H9 (cell line): Measurements from ENCODE around the gene DPYSL3. TPM values are rescaled to one million over a fixed set of nuclear protein-coding genes. Genes with fewer than 3 reads are reported as not detected.

Experiments used
- DNase-seq: peaks from one replicate; pipeline ENCODE4 v3.0.0-alpha.2; 2017
- H2AFZ ChIP-seq: one replicate; pipeline ENCODE4 v1.6.1; 2013; ENCODE audit warnings: mild to moderate bottlenecking, low read length, control low read depth, moderate library complexity
- H2AK5ac ChIP-seq: 2 replicates; pipeline ENCODE4 v1.6.1; 2013; ENCODE audit warnings: low read length, control low read depth, mixed read lengths; ENCODE audit not compliant: insufficient read length
- H2BK120ac ChIP-seq: one replicate; pipeline ENCODE4 v1.6.1; 2013; ENCODE audit warnings: low read depth, mild to moderate bottlenecking, low read length, control low read depth, inconsistent platforms; ENCODE audit not compliant: poor library complexity, severe bottlenecking
- H2BK12ac ChIP-seq: 2 replicates; pipeline ENCODE4 v1.6.1; 2013; ENCODE audit warnings: low read length, control low read depth, mixed read lengths, low read depth; ENCODE audit not compliant: insufficient read length
- H2BK15ac ChIP-seq: 2 replicates; pipeline ENCODE4 v1.6.1; 2013; ENCODE audit warnings: low read depth, low read length, control low read depth
- H2BK20ac ChIP-seq: one replicate; pipeline ENCODE4 v1.6.1; 2013; ENCODE audit warnings: low read depth, mild to moderate bottlenecking, low read length, control low read depth, inconsistent platforms; ENCODE audit not compliant: poor library complexity, severe bottlenecking
- H2BK5ac ChIP-seq: 2 replicates; pipeline ENCODE4 v1.6.1; 2013; ENCODE audit warnings: low read length, control low read depth, mixed read lengths; ENCODE audit not compliant: insufficient read length
- H3K14ac ChIP-seq: 2 replicates; pipeline ENCODE4 v1.6.1; 2013; ENCODE audit warnings: low read length, control low read depth; ENCODE audit not compliant: insufficient read depth
- H3K18ac ChIP-seq: 2 replicates; pipeline ENCODE4 v1.6.1; 2013; ENCODE audit warnings: low read depth, mild to moderate bottlenecking, mixed read lengths, low read length, control low read depth; ENCODE audit not compliant: insufficient read length
- H3K23ac ChIP-seq: 2 replicates; pipeline ENCODE4 v1.6.1; 2013; ENCODE audit warnings: low read length, control low read depth, mixed read lengths, low read depth; ENCODE audit not compliant: insufficient read length
- H3K23me2 ChIP-seq: 2 replicates; pipeline ENCODE4 v1.6.1; 2013; ENCODE audit warnings: low read depth, mild to moderate bottlenecking, mixed read lengths, low read length, control low read depth; ENCODE audit not compliant: insufficient read length, poor library complexity, severe bottlenecking
- H3K27ac ChIP-seq: 2 replicates; pipeline ENCODE4 v1.5.1; 2013; ENCODE audit warnings: low read length, control low read depth, mixed read lengths, low read depth; ENCODE audit not compliant: insufficient read length
- H3K27me3 ChIP-seq: 2 replicates; pipeline ENCODE4 v1.6.1; 2013; ENCODE audit warnings: low read length, control low read depth, inconsistent platforms; ENCODE audit not compliant: insufficient read depth
- H3K4ac ChIP-seq: 2 replicates; pipeline ENCODE4 v1.6.1; 2013; ENCODE audit warnings: low read depth, mild to moderate bottlenecking, control low read depth, inconsistent platforms, low read length, moderate library complexity
- H3K4me1 ChIP-seq: 2 replicates; pipeline ENCODE4 v1.6.1; 2013; ENCODE audit warnings: low read length, control low read depth, inconsistent platforms; ENCODE audit not compliant: insufficient read depth
- H3K4me2 ChIP-seq: 2 replicates; pipeline ENCODE4 v1.6.1; 2013; ENCODE audit warnings: low read length, control low read depth, mixed read lengths; ENCODE audit not compliant: insufficient read length, insufficient read depth
- H3K56ac ChIP-seq: 2 replicates; pipeline ENCODE4 v1.6.1; 2013; ENCODE audit warnings: low read depth, mild to moderate bottlenecking, mixed read lengths, low read length, control low read depth; ENCODE audit not compliant: insufficient read length
- H3K79me1 ChIP-seq: 2 replicates; pipeline ENCODE4 v1.6.1; 2013; ENCODE audit warnings: low read depth, mild to moderate bottlenecking, moderate library complexity, low read length, control low read depth, inconsistent platforms; ENCODE audit not compliant: insufficient read depth, poor library complexity, severe bottlenecking
- H3K79me2 ChIP-seq: 2 replicates; pipeline ENCODE4 v1.6.1; 2013; ENCODE audit warnings: low read length, control low read depth, inconsistent platforms; ENCODE audit not compliant: insufficient read depth
- H3K9ac ChIP-seq: 2 replicates; pipeline ENCODE4 v1.6.1; 2013; ENCODE audit warnings: low read length, control low read depth, mixed read lengths; ENCODE audit not compliant: insufficient read length; ENCODE audit errors: extremely low read depth
- H3K9me3 ChIP-seq: one replicate; pipeline ENCODE4 v1.6.1; 2013; ENCODE audit warnings: low read depth, low read length, inconsistent platforms; ENCODE audit not compliant: control insufficient read depth
- H3T11ph ChIP-seq: one replicate; pipeline ENCODE4 v1.6.1; 2013; ENCODE audit warnings: mild to moderate bottlenecking, low read length, control low read depth, inconsistent platforms
- H4K20me1 ChIP-seq: one replicate; pipeline ENCODE4 v1.6.1; 2013; ENCODE audit not compliant: control insufficient read depth, insufficient read length, insufficient read depth
- H4K5ac ChIP-seq: 2 replicates; pipeline ENCODE4 v1.6.1; 2013; ENCODE audit warnings: low read depth, mild to moderate bottlenecking, mixed read lengths, low read length, control low read depth; ENCODE audit not compliant: insufficient read length
- H4K8ac ChIP-seq: replicated peaks from 2 replicates; pipeline ENCODE4 v1.6.1; 2013; ENCODE audit warnings: low read length, control low read depth, mixed read lengths, low read depth; ENCODE audit not compliant: insufficient read length
- H4K91ac ChIP-seq: 2 replicates; pipeline ENCODE4 v1.6.1; 2013; ENCODE audit warnings: low read depth, mild to moderate bottlenecking, moderate library complexity, mixed read lengths, low read length, control low read depth; ENCODE audit not compliant: insufficient read length
- H3K27ac Mint-ChIP-seq, 3 experiments: 2 replicates in 2 of 3; 3 replicates in 1 of 3; pipeline ENCODE4 v1.8.0; 2020 to 2021; ENCODE audit warnings: mixed read lengths in 3 of 3, mild to moderate bottlenecking in 1 of 3, moderate library complexity in 1 of 3
- H3K27me3 Mint-ChIP-seq: 2 replicates; pipeline ENCODE4 v1.8.0; 2021; ENCODE audit warnings: low read depth, mild to moderate bottlenecking, moderate library complexity, mixed read lengths
- H3K36me3 Mint-ChIP-seq, 3 experiments: 2 replicates in 2 of 3; 3 replicates in 1 of 3; pipeline ENCODE4 v1.8.0; 2020 to 2021; ENCODE audit warnings: low read depth in 3 of 3, mixed read lengths in 3 of 3; ENCODE audit not compliant: insufficient read depth in 1 of 3
- H3K4me1 Mint-ChIP-seq, 2 experiments: 2 replicates each; pipeline ENCODE4 v1.8.0; 2020; ENCODE audit warnings: mixed read lengths in 2 of 2
- H3K4me3 Mint-ChIP-seq, 2 experiments: 2 replicates in 1 of 2; 3 replicates in 1 of 2; pipeline ENCODE4 v1.8.0; 2020 to 2021; ENCODE audit warnings: mild to moderate bottlenecking in 2 of 2, mixed read lengths in 2 of 2, moderate library complexity in 1 of 2
- H3K9me3 Mint-ChIP-seq, 2 experiments: 2 replicates in 1 of 2; 3 replicates in 1 of 2; pipeline ENCODE4 v1.8.0; 2020; ENCODE audit warnings: mild to moderate bottlenecking in 2 of 2, mixed read lengths in 2 of 2, moderate library complexity in 1 of 2
- WGBS: extraction: QIAGEN DNeasy Blood & Tissue Kit; methylation state at CpG from one replicate; pipeline ENCODE4 v1.1.7; 2013; ENCODE audit warnings: missing lambda C conversion rate, low lambda C conversion rate, mixed read lengths; ENCODE audit not compliant: insufficient read length; ENCODE audit errors: extremely low coverage; 5-methylcytosine and 5-hydroxymethylcytosine counted together
- total RNA-seq: library from RNA; stranded (reverse); gene quantifications from 2 replicates; pipeline ENCODE4 v1.2.1, GENCODE V29; 2021
- TF ChIP-seq, protein P1 (sequence below): fragments of 200-600 bp; sonication (generic); conservative IDR thresholded peaks from 3 replicates; pipeline ENCODE4 v1.8.0; 2021; ENCODE audit warnings: antibody characterized with exemption, mild to moderate bottlenecking

Gene DPYSL3
- total RNA-seq, 1 experiment from 2014 or later: 515 TPM

GRCh38 chr5:147391781-147392180, 118.1 kb downstream of the DPYSL3 start:
- Histone ChIP-seq H3K23me2 (no peaks in the 10 kb centered on the region), H2BK15ac (no peak overlapping the region), H3K18ac (no peak overlapping the region), H2BK20ac (no peak overlapping the region), H2BK120ac (no peak overlapping the region), H3K4me2 (no peak overlapping the region), H3K14ac (no peak overlapping the region), H3K4me1 (peaks cover 7% of the 10 kb centered on the region; the same call in 1 of the 2 replicates), H3K4ac (no peak overlapping the region), H3K27me3 (no peaks in the 10 kb centered on the region), H3K79me2 (no peaks in the 10 kb centered on the region), H2AK5ac (no peak overlapping the region), H4K5ac (no peak overlapping the region), H2BK5ac (no peak overlapping the region), H3K27ac (no peak overlapping the region), H2BK12ac (no peak overlapping the region), H3K79me1 (no peaks in the 10 kb centered on the region), H3K9me3 (no peaks in the 10 kb centered on the region), H3K23ac (no peak overlapping the region), H3K56ac (no peak overlapping the region), H3T11ph (no peak overlapping the region), H4K8ac (no peak overlapping the region), H2AFZ (no peak overlapping the region), H4K20me1 (no peaks in the 10 kb centered on the region), H3K9ac (no peak overlapping the region), H4K91ac (no peak overlapping the region)
- DNase-seq: no peak
- H3K4me1 Mint-ChIP-seq: peaks cover 43 to 64% of the 10 kb centered on the region in 2 experiments
- peaks cover 2% of the 10 kb centered on the region; the same call in 1 of the 2 replicates for H3K27me3 Mint-ChIP-seq
- H3K4me3 Mint-ChIP-seq: no peak overlapping the region
- H3K9me3 Mint-ChIP-seq: no peaks in the 10 kb centered on the region
- peaks cover 40 to 67% (median 57%) of the 10 kb centered on the region in 3 experiments; a peak in 6 of 7 replicates for H3K36me3 Mint-ChIP-seq
- TF ChIP-seq, protein P1, sequence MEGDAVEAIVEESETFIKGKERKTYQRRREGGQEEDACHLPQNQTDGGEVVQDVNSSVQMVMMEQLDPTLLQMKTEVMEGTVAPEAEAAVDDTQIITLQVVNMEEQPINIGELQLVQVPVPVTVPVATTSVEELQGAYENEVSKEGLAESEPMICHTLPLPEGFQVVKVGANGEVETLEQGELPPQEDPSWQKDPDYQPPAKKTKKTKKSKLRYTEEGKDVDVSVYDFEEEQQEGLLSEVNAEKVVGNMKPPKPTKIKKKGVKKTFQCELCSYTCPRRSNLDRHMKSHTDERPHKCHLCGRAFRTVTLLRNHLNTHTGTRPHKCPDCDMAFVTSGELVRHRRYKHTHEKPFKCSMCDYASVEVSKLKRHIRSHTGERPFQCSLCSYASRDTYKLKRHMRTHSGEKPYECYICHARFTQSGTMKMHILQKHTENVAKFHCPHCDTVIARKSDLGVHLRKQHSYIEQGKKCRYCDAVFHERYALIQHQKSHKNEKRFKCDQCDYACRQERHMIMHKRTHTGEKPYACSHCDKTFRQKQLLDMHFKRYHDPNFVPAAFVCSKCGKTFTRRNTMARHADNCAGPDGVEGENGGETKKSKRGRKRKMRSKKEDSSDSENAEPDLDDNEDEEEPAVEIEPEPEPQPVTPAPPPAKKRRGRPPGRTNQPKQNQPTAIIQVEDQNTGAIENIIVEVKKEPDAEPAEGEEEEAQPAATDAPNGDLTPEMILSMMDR: peak; percentile 59
- H3K27ac Mint-ChIP-seq: peak overlapping the region in 1 of 3 experiments; percentile 14; a peak in 3 of 7 replicates
- no CpG with 5 or more reads among the region's 5 CpGs for WGBS
